GM18502 (cell line): ENCODE measurements around the gene GINS2.

ENCODE experiments used
- ATAC-seq: cut with Tn5 transposase; IDR thresholded peaks from one replicate; pipeline ENCODE4 v1.9.1; 2021; ENCODE audit warnings: mild to moderate bottlenecking; ENCODE audit not compliant: unreplicated experiment, poor library complexity

Gene GINS2

GRCh38 chr16:85688586-85689284, at the start of gene GINS2:
GINS2 (minus strand) TSS chr16:85688954; CDS start chr16:85688898, 56 bp downstream.
- peak; percentile 91 for ATAC-seq

DNA sequence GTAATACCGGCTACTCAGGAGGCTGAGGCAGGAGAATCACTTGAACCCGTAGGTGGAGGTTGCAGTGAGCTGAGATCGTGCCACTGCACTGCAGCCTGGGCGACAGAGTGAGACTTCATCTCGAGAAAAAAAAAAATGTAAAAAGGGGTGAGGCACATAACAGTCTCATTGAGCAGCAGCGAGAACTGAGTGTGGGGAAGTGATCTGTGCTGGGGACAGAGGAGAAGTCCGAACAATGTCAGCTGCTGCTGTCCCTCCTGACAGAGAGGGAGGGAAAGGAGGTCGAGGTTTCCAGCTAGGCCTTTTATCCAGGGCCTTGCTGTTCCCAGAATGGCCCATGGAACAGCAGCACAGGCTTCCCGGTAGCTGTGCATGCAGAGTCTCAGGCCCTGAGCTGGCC, 48.2 kb upstream of the GINS2 start:
- ATAC-seq = no peak

DNA sequence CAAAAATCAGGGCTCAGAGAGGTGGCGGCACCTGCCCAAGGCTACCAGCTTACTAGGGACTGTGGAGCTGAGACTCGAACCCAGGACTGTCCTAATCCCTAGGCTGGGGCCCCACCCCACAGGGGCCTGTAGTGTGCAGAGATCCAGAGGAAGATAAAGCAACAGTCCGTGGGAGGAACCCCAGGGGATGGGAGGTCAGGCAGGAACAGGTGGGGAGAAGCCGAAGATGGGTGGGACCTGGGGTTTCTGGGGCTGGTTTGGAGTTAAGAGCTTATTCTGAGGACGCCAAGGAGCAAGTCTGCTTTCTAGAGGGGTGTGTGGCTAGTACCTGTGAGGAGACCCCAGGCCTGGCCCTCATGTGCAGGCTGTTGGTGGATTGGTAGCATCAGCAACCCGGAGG, 47.2 kb upstream of the GINS2 start:
- no peak for ATAC-seq

GRCh38 chr16:85735225-85735635, 46.5 kb upstream of the GINS2 start:
- ATAC-seq = peak; percentile 81

GRCh38 chr16:85734311-85735017, 45.7 kb upstream of the GINS2 start:
- no peak for ATAC-seq

GRCh38 chr16:85733839-85734170, 45.1 kb upstream of the GINS2 start:
- no peak for ATAC-seq

DNA sequence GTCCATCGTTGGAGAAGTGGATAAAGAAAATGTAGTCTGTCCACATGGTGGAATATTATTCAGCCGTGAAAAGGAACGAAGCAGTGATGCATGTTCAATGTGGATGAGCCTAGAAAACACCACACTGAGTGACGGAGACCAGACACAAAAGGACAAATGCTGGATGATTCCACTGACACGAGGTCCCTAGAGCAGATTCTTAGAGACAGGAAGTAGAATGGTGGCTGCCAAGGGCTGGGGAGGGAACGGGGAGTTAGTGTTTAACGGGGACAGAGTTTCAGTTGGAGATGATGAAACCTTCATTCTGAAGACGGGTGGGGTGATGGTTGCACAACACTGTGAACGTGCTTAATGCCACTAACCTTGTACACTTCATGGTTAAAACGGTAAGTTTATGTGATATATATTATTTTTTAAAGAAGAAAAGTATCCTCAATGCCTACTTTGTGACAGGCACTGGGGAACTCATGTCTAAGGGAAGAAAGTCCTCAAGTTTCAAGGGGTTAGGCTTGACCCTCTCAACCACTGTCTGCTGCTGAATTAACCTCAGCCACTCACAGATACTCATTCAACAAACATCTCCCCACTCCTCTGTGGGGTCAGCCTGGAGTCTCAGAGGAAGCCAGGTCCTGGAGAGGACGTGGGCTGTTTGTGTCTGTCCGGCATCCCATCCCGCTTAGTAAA, 44.5 kb upstream of the GINS2 start:
- ATAC-seq = no peak

- ATAC-seq = no peak
Observed at GRCh38 chr16:85731179-85731578, 42.4 kb upstream of the GINS2 start.

GRCh38 chr16:85730186-85730465, 41.4 kb upstream of the GINS2 start:
- ATAC-seq = no peak

GRCh38 chr16:85729452-85730185, 40.9 kb upstream of the GINS2 start:
- ATAC-seq = no peak

GRCh38 chr16:85728879-85729278, 40.1 kb upstream of the GINS2 start:
- ATAC-seq = no peak

DNA sequence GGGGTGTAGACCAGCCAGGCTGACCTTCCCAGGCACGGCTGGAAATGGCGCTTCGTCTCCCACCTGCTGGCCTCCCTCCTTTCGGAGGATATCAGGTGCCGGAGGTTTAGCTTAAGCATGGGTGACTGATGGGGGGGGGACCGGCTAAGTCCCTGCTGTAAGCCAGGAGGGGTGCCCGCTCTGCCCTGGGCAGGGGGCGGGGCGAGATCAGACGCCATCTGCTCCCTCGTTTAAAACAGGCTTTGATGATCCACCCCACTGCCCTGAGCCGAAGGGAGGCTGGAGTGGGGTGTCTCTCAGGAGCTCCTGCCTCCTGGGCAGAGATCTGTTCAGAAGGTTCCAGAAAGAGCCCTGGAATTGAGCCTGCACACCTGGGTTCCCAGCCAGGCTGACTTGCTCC, 36.2 kb upstream of the GINS2 start:
- ATAC-seq = no peak

- ATAC-seq = no peak
Observed at GRCh38 chr16:85724126-85724879, 35.5 kb upstream of the GINS2 start.

GRCh38 chr16:85722128-85722893, 33.6 kb upstream of the GINS2 start:
- no peak for ATAC-seq

DNA sequence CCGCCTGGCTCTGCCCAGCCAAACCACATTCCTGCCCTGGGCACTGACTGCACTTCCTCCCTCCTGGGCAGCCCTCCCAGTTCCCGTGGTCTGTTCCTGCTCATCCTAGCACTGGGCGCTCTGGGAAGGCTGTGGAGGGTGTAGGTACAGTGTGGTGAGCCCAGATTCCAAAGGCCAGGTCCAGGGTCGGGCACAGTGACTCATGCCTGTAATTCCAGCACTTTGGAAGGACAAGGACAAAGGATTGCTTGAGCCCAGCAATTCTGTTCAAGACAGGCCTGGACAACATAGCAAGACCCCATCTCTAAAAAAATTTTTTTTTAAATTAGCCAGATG, 31.5 kb upstream of the GINS2 start:
- no peak for ATAC-seq

DNA sequence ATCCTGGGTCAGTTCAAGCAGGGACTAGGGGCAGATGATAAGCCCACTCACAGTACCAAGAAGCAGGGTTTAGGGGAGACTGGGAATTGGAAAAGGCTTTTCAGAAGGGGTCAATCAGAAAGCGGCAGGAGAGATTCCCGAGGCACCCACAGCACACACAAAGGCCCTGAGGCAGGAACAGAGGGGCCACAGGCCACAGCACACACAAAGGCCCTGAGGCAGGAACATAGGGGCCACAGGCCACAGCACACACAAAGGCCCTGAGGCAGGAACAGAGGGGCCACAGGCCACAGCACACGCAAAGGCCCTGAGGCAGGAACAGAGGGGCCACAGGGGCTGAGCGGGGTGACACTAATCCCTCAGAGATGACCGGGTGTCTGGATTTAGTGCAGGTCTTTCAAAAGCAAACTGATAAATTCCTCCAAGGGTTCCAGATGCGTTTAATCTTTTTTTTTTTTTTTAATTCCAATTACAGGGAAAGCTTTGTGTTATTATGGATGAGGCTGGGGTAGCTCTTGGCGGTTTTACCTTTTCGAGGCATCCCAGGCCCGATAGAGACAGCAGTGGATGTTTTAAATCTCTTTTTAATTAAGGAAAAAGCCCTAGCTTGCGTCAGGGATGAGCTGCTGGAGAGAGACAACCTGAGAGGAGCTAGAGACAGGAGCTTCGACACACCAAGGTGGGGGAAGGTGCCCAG, 31.0 kb upstream of the GINS2 start:
- ATAC-seq = no peak

DNA sequence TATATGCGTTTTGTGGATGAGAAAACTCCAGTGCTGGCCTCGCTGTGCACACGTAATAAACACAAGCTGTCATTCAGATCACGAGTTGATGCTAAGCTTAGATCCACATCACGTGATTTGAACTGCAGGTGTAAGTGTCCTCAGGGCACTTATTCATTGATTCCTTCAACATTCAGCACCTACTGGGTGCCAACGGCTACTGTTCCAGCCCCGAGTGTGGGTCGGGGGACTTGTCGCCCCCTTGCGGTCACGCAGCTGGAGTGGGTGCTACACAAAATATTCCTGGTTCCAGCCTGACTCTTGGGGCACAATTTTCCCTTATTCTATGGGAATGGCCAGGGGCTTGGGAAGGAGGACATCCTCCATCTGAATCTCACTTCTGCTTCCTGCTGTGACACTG, 29.9 kb upstream of the GINS2 start:
- no peak for ATAC-seq

GRCh38 chr16:85718153-85718477, 29.4 kb upstream of the GINS2 start:
- no peak for ATAC-seq

- ATAC-seq = no peak
Observed at GRCh38 chr16:85717393-85718152, 28.8 kb upstream of the GINS2 start.
